Endometrial microvascular endothelial cells (primary cell): Measurements from ENCODE around the gene CAND2. TPM values are rescaled to one million over a fixed set of nuclear protein-coding genes. Genes with fewer than 3 reads are reported as not detected.

Experiments
- in situ Hi-C: cut with HindIII; loops from 2 replicates; pipeline ENCODE4 v1.10.0; 2017; ENCODE audit warnings: low sequenced_read_pairs, low pct_unique_long_range_greater_than_20kb; ENCODE audit errors: inconsistent ontology term
- total RNA-seq: library from RNA; depleted of rRNA; stranded (reverse); fragments of >200 nt; gene quantifications from one replicate; pipeline ENCODE4 v1.2.3, GENCODE V29; 2015; ENCODE audit errors: inconsistent ontology term

The CAND2 gene
- total RNA-seq, 1 donor from 2014 or later, result 0.74 TPM

DNA sequence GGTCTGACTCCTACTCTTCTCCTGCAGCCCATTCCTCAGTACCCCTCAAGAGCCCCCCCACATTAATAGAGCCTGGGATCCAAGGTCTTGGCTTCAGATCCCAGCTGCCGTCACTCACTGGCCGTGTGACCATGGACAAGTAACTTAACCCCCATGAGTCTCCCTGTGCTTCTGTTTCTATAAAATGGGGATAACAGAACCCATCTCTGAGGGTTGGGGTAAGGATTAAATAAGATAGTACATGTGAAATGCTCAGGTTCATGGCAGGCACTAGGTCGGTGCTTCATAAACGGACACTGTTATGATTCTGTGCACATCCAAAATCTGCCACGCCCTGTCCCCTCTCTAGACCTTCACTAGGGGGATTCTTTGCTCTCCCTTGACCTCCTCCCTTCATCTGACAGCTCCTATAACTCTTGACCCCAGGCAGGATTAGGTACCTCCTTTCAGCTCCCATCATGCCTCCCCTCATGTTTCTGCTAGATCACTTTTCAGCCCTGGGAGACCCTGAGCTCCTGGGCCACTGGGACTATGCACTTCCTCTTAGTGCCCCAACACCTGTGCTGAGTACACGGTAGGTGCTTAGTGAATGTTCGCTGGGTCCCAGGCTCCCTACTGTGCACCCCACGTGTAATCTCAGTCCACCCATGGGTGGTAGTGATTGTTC is 1.5 kb downstream of the CAND2 start:
- in situ Hi-C loops, result no loop called here

DNA sequence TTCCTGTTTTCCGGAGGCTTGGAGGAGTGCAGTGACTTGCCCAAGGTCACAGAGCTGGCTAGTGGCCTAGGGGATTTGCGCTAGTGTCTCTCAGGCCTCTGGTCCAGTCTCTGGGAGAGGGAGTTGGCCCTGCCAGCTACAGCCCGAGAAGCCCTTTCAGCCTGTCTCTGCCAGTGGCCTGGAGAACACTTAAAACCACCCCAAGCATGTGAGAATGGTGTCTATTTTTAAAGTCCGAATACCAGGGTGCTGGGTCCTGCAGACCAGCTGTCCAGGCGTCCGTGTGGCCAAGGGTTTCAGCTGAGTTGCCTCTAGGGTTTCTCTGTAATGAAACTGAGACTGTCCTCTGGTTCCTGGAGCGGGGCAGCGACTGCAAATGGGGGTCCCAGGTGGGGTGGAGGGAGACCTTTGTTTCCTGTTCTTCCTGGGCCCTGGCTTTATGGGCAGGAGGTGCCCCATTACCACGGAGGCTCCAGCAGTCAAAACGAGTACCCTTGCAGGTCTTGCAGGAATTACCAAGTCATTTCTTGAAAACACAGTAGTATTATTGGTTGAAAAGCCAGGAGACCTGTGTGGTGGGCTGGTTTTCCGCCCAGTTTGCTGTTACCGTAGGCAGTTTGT is 2.2 kb downstream of the CAND2 start:
- in situ Hi-C loops, result no loop called here

DNA sequence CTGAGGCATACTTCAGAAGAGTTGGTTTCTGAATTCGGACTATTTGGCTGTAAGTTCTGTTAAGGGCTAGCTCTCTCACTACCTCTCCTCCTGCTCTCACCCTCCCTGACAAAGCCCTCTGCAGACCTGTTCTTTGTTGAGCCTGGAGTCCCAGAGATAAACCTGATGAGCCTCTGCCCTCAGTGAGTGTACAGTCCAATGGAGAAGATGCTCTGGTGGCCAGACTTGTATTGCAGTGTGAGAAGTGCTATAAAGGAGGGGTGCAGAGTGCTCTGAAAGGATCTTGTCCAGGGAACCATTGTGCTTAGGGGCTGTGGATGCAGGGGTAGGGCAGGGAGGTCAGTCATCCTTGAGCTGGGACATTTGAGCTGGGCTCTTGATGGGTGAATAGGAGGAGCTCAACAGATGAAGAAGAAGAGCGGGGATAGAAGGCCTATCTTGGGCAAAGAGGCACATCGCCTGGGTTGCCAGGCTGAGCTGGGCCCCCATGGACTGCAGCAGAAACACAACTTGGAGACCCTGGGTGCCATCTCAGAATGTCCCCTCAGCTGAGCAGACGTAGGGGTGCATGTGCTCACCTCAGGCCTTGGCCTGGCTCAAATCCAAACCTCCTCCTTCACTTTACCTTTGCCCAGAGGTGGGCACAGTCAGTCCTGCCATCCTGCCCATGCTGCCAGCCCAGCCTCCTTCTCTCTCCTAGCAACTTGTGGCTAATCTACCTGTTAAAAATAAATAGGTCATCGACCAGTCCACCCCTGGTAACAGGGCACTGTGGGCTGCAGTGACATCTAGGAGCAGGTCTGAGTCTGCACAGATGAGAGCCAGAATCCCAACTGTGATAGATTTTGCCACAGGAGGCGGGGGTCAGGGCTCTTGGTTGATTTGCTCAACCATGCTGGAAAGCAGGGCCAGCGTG is 3.3 kb downstream of the CAND2 start:
- in situ Hi-C loops, result no loop called here

DNA sequence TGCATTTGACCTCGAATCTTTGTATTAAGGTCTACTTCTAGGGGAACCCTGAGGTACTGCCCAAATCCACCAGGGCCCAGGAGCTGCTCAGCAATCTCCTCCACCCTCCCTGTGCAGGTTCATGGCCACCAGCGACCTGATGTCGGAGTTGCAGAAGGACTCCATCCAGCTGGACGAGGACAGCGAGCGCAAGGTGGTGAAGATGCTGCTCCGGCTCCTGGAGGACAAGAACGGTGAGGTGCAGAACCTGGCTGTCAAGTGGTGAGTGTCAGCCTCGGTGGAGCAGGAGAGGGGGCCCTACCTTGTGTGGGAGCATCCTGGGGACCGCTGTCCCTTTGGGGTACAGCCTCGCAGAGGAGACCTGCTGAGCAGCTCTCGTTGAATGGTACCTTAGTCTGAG is 6.9 kb downstream of the CAND2 start:
- in situ Hi-C loops, result no loop called here

DNA sequence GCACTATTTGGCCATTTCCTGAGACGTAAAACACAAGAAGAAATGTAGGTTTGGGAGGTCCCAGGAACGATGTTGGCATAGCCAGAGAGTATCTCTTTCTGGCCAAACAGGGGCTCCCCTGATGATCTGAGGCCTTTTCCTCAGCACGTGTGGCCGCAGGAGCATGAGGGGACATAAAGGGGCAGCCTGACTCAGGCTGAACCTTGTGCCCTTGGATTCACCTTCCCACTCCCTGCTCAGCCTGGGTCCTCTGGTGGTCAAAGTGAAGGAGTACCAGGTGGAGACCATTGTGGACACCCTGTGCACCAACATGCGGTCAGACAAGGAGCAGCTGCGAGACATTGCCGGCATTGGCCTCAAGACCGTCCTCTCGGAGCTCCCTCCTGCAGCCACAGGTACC is 10.6 kb downstream of the CAND2 start:
- in situ Hi-C loops, result no loop called here

DNA sequence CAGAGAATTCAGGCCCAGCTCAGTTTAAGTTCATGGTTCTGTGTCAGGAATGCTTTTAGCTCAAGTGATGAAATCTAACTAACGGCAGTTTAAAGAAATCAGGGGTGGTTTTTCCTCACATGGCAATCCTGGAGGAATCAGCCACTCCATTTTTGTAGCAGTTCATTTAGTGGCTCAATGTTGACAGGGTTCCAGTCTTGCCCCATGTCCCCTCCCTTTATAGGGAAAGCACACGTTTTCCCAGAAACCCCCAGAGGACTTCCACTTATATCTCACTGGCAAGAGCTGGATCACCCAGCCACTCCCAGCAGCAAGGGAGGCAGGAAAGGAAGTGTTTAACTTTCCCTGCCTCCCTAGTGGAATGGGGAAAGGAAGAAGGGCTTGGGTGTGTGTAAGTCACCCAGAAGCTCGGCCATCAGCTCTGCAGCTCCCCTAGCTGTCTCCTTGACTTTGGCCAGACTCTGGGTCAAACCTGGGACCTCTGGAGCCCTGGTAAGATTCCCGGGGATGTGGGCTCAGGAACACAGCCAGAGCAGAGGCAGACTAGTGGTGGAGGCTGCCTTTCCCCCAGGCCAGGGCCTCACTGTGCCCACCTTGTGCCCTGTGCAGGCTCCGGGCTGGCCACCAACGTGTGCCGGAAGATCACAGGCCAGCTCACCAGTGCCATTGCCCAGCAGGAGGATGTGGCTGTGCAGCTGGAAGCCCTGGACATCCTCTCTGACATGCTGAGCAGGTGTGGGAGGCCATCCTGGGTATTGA is 11.3 kb downstream of the CAND2 start:
- in situ Hi-C loops, result no loop called here

DNA sequence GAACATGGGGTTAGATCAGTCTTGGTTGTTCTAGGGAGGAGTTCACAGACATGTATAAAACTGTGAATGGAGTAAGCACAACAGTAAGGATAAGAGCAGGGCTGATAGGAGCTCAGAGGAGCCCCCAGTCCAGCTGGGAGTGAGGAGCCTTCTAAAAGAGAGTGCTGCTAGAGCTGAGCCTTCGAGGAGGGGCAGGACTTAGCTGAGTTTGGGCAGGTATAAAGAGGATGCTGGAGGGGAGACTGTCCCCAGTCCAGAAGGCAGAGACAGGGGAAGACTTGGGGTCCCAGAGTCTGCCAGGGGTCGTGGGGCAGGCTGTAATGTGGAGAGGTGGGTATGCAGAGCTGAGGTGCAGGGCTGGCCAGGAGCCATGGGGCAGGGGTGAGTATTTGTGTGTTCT is 12.1 kb downstream of the CAND2 start:
- in situ Hi-C loops, result no loop called here

DNA sequence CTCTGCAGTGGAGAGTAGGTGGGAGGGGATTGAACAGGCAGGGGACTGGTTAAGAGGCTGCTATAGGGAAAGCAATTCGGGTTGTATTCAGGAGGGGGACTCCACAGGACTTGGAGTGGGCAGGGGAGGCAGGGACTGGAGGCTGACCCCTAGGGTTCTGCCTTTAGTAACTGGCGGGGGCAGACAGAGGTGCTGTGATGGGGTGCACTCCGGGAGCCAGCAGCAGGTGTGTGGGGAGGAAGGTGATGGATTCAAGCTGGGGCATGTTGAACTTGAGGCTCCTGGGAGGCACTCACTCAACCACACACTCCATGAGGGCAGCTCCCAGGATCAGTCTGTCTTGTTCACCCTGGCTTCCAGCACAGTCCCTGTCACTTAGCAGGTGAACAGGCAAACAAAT is 12.5 kb downstream of the CAND2 start:
- in situ Hi-C loops, result no loop called here

DNA sequence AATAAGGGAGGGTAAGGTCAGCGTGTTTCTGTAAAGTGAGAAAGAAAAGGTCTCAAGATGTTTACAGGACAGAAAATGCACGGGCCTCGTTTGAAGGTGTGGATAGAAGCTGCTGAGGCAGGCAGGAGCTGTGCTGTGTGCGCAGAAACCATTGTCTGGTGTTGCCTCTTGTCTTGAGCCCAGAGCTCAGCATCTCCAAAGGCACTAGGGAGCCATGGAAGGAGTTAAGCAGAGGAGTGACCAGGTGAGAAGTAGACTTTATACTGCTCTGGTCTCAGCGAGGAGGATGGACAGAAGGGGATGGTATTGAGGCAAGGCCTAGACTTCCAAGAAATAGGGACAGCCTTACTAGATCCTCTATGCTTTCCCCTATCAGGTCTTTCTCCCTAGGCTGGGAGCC is 13.0 kb downstream of the CAND2 start:
- in situ Hi-C loops, result no loop called here

DNA sequence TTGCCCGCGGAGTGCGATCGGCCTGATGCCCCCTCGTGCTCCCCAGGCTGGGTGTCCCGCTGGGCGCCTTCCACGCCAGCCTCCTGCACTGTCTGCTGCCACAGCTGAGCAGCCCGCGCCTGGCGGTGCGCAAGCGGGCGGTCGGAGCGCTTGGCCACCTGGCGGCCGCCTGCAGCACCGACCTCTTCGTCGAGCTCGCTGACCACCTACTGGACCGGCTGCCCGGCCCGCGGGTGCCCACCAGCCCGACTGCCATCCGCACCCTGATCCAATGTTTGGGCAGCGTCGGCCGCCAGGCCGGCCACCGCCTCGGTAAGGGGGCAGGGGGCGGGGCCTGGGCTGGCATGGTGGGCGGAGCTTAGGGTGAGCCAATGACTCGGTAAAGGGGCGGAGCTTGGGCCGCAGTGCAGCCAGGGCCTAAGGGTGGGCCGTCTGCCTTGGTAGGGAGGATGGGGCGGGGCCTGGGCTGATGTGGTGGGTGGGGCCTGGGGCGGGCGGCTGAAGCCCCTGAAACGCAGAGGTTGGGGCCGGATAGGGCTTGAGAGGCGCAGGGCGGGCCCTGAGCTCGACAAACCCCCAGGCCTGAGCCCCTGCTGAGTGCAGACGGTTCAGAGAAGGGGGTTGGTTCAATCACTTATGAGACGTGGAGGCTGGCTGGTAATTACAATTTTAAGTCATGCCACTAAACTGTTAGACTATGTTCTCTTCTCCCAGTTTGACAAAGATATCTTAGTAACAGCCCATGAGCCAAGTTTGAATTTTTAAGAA is 13.7 kb downstream of the CAND2 start:
- in situ Hi-C loops, result no loop called here

DNA sequence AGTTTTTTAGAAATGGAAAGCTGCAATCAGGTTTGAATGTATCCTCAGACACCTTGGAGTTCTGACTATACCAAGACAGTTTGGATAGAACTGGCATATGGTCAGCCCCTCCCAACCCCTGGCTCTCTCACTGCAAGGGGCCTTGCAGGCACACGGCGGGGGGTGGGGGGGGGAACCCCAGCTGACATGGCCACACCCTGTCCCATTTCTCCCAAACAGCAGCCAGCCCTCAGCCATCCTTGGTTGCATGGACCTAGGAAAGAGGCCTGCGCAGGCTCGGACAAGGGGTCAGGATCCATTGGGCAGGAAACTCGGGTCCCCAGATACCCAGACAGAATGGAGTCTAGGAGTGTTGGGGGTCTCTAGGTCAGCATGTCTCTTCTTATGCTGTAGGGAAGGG is 14.5 kb downstream of the CAND2 start:
- in situ Hi-C loops, result no loop called here

DNA sequence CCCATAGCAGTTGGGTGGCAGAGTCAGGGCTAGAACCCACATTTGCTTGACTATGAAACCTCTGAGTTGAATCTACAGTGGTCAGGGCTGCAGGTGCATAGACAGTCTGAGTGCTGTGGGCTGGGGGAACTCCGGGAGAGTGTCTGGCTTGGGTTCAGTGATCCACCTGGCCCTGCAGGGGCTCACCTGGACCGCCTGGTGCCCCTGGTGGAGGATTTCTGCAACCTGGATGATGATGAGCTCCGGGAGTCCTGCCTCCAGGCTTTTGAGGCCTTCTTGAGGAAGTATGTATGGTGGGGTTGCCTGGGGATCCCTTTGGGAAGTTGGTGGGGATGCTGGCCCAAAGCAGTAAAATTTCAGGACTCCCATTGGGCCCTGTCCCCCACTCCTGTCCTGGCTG is 16.3 kb downstream of the CAND2 start:
- in situ Hi-C loops, result no loop called here

DNA sequence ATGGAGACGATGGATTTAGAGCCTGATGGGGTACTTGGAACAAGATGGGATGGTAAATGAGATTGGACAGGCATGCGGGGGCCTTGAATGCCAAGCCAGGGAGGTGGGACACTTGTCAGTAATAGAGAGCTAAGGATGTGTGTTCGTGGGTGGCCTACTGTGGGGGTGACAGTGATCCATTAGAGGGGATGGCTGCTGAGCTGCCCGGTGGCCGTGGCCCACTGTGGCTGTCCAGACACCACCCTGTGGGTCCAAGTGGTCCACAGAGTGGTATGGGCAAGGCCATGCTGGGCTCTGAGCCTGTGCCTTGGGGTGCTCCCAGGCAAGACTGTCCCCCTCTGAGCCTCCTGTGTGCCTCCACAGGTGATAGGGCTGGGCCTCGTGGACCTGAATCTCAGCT is 17.5 kb downstream of the CAND2 start:
- in situ Hi-C loops, result no loop called here

DNA sequence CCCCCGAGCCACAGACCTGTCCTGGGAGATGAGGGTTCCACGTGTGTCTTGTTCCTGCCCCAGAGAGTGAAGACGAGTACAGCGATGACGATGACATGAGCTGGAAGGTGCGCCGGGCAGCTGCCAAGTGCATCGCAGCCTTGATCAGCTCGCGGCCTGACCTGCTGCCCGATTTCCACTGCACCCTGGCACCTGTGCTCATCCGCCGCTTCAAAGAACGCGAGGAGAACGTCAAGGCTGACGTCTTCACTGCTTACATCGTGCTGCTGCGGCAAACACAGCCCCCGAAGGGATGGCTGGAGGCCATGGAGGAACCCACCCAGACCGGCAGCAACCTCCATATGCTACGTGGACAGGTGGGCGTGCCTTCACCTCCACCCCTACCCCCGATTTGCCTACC is 18.6 kb downstream of the CAND2 start:
- in situ Hi-C loops, result no loop called here

DNA sequence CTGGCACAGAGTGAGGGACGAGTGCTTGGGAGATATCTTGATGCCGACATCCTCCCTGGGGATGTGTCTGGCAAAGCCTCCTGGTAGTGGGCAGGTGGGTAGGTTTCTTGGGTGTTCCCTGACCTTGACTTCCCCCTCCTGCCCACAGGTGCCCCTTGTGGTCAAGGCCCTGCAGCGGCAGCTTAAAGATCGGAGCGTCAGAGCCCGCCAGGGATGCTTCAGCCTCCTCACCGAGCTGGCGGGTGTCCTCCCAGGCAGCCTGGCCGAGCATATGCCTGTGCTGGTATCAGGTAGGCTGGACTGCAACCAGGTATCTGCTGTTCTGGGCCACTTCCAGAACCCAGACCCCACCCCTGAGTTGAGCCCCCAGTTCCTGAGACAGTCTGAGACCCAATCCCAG is 19.2 kb downstream of the CAND2 start:
- in situ Hi-C loops, result no loop called here

DNA sequence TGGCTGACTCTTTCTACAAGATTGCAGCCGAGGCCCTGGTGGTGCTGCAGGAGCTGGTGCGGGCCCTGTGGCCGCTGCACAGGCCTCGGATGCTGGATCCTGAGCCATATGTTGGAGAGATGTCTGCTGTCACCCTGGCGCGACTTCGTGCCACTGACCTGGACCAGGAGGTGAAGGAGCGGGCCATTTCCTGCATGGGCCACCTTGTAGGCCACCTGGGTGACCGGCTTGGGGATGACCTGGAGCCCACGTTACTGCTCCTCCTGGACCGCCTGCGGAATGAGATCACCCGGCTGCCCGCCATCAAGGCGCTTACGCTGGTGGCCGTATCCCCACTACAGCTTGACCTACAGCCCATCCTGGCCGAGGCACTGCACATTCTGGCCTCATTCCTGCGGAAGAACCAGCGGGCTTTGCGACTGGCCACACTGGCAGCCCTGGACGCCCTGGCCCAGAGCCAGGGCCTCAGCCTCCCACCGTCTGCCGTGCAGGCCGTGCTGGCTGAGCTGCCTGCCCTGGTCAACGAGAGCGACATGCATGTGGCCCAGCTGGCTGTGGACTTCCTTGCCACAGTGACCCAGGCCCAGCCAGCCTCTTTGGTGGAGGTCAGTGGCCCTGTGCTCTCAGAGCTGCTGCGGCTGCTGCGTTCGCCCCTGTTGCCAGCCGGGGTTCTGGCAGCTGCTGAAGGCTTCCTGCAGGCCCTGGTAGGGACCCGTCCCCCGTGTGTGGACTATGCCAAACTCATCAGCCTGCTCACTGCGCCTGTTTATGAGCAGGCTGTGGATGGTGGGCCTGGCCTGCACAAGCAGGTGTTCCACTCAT is 20.3 kb downstream of the CAND2 start:
- in situ Hi-C loops, result no loop called here

DNA sequence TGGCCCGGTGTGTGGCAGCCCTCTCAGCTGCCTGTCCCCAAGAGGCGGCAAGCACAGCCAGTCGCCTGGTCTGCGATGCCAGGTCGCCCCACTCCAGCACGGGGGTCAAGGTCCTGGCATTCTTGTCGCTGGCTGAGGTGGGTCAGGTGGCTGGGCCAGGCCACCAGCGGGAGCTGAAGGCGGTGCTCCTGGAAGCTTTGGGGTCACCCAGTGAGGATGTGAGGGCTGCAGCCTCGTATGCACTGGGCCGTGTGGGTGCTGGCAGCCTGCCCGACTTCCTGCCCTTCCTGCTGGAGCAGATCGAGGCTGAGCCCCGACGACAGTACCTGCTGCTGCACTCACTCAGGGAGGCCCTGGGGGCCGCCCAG is 20.8 kb downstream of the CAND2 start:
- in situ Hi-C loops, result no loop called here

DNA sequence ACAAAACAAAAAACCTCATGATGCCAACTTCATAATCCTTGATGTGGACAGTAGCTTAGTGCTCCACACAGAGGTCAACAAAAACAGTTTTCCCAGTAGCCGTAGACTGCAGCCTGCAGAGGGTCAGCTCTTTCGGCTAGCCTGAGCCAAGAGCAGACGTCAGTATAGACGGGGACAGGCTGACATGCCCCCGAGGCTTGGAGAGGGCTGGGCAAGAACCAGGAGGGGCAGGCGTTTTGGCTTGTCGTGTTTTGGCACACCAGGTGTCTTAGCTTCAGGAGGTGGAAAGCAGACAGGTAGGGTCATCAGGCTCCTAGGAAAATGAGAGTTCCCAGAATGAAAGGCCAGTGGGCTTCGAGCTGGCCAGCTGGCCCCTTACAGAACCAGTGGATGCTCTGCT is 21.8 kb downstream of the CAND2 start:
- in situ Hi-C loops, result no loop called here
